ENCODE measurements around the gene NAA80.
A peak's percentile ranks its signal among the peaks of the same experiment; 100 is the strongest.
"Not testable (repeated sequence)": the region's sequence is repeated elsewhere in the genome, so short reads cannot be mapped to it uniquely, and the experiment has no call there.

The NAA80 gene

DNA sequence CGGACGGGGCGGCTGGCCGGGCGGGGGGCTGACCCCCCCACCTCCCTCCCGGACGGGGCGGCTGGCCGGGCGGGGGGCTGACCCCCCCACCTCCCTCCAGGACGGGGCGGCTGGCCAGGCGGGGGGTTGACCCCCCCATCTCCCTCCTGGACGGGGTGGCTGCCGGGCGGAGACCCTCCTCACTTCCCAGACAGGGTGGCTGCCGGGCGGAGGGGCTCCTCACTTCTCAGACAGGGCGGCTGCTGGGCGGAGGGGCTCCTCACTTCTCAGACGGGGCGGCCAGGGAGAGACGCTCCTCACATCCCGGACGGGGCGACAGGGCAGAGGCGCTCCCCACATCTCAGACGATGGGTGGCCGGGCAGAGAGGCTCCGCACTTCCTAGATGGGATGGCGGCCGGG, 12.8 kb upstream of the NAA80 start:
- DNase-seq, result not testable (repeated sequence)

DNA sequence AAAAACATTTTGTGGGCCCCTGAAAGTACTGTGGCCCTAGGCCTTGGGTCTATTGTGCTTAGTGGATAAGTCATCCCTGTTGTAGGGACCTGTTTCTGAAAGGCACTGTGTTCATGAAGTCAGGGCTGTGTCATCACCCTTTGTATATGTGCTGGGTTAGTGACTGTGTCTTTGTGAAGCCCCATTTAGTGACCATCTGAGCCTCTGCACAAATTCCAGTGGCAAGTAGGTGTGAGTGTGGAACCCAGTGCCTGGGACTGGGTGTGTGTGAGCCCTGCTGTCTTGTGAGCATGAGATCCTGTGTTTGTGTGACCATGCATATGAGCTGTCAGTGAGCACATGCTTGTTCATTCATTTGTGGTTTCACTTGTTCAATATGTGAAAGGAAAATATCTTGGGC, 5.4 kb upstream of the NAA80 start:
- DNase-seq, result no peak

DNA sequence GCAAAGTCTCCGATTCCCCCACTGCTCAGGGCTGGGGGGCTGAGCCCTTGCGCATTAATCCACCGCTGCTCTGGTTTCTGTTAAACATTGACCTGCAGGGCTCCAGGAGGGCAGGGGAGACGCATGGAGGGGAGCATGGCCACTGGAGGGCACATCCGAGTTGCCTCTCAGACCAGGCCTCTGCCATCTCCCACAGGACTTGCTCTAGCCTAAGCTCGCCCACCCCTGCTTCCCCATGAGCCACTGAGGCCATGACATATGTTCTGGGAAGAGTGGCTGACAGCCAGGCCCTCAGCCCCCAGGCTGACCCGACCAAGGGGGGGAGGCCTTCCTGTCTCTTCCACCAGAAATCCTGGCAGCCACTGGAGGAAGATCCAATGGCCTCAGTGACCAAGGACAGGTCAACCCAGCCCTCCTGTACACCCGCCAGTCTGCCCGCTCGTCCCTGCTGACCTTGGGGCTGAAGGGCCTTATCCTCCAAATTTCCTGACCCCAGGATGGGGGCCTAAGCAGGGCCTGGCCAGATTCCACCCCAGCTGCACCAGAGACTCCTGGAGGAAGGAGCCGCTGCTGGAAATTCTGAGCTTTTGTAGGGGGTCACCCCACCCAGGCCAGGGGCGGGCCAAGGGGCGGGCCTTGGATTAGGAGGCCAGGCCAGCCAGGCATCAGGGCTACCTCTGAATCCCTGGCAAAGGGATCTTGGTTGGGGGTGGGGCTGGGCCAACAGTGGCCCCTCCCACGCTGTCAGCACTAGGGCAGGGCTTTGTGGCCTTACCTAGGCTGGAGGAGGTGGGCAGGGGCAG, 4.0 kb upstream of the NAA80 start, which contains the start of gene HYAL1:
TSS of gene HYAL1 (minus strand) at position 562 of the 803 bp plus-strand sequence. CDS start 618 bp downstream, outside the sequence.
- no peak for DNase-seq

- no peak for DNase-seq
These were observed 3.1 kb upstream of the NAA80 start for GRCh38 chr3:50302095-50303012.

DNA sequence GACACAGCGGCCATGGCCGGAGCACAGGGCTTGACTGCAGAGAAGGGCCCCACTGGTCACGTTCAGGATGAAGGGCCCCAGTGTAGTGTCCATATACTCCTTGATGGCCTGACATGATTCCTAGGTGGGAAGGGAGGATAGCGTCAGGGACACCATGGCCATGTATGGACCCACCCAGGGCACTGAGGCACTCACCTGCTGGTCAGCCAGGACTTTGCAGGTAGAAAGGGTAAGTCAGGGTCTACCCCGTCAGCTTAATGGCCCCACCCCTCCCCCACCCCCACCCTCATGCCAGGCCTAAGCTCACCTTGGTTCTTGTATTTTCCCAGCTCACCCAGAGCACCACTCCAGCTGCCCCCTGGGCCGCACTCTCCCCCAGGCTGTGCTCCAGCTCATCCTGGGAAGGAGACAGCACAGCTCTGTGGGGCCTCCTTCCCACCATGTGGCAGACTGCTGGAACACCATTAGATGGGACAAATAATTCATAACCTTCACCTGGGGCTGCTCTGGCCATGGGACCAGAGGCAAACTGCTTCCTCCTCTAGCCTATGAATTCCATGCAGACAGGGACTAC, 1.6 kb upstream of the NAA80 start:
- no peak for DNase-seq

DNA sequence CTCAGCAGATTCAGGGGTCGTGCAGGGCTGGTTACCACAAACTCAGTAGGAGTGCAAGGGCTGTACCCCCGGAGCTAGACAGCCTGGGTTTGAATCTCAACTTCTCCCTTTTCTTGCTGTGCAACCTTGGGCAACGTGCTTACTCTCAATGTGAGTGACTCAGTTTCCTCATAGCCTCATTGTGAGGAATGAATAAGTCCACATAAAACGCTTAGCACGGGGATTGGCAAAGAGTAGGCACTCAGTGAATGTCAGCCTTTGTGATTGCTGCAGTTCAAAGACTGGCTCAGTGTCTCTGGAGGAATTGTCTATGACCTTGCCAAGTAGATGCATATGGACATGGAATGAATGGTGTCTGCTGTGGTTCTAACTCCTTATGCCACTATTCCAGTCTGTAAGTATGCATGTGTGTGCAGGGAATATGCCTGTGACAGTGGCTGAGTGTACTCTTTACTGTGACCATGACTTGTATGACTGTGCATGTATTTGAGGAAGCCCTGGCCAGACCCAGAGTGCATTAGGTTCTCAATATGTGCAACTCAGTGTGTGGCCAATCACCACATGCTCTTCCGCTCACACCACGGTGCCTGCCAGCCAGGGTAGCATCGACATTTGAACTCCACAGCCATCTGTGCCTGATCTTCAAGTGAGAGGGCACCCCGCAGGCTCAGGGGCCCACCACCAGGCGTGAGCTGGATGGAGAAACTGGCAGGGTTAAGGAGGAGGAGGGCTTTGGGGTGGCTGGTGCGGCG, 900 bp upstream of the NAA80 start:
- DNase-seq, result no peak

- DNase-seq, result no peak
These were observed 378 bp upstream of the NAA80 start for GRCh38 chr3:50299638-50299928.

GRCh38 chr3:50297896-50298725, 1.1 kb downstream of the NAA80 start:
- DNase-seq, result no peak

DNA sequence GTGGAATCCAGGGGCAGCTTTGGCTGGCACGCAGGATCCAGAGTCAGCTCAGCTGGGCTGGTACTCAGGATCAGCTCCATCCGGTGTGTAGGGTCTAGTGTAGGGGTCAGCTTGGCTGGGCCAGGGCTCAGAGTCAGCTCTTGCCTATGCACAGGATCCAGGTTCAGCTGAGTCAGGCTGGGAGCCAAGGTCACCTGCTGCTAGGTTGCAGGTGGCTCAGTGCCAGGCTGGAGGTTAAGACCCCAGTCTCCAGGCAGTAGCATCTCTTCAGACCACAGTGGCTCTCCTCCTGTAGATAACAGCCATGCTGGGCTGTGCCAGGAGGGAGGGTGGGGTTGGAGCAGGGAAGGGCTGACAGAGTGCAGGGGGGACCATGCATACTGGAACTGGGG, 1.8 kb downstream of the NAA80 start:
- no peak for DNase-seq

- DNase-seq, result no peak
These were observed 2.4 kb downstream of the NAA80 start for GRCh38 chr3:50296721-50297383.

DNA sequence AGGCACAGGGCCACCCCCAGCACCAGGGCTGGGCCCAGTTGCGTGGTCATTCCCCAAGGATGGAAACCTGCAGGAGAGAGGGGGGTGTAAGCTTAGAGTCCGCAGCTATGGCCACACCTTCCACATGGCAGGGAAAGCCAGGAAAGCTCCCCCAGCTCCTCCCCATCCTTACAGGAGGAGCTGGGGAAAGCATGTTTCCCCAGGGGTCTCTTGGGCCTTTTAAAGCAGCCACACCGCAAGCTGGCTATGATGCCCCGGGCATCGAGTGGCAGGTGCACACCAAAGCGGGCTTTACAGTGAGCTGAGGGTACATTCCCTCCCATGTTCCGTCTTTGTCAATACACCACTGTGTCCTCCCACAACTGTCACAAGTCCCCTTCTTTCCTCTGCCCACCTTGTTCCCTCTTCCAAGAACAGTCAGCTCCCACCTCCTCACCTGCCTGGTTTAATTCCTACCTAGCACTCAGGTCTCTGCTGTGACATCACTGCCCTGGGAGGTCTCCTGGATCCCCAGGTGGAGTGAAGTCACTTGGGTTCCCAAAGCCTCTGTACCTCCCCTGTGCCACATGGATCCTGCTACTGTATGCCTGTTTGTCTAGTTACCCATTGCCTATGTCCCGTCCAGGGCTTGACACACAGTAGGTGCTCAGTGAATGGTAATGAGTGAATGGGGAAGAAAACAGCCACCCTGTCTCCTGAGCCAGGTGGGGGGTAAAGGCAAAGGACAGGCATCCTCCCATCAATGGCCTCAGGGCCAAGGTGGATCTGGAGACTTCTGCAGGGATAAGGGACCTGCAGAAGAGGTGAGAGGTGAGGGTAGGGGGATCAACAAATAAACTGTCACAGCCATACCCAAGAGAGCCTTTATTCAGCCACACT, 3.4 kb downstream of the NAA80 start:
- DNase-seq, result no peak

DNA sequence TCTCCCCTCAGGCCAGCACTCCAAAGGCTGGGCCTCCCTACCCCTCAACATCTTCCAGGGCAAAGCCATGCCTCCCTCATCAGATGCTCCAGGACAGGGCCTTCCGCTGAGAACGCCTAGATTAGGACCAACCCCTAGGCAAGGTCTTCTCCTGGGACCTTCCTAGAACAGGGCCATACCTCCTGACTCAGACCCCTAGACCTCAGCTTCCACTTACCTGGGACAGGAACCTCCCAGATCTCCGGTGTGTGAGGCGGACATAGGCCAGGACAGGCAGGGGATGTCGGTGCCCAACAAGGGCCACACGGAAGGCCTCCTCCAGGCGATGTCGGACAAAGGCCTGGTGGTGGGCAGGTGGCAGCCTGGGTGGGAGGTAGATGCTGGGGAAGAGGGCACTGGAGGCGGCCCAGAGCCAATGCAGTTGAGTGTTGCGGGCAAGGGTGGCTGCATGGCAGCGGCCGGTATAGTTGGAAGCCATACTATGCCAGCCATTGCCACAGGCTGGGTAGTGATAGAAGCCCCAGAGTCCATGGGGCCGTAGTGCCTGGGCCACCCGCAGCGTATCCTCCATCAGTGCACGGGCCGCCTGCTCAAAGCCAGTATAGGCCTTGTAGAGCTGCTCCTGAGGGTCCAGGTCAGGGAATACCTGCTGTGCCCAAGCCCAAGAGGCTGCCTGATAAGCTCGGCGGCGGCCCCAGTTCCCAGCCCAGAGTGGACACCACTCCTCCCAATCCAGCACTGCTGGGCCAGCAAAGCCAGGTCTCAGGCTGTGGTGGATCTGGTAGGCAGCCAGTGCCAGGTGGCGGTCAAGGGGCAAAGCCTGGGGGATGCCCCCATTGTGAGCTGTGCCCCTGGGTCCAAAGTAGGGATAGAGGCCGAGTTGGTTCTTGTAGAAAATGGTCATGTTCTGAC, 4.5 kb downstream of the NAA80 start:
- no peak for DNase-seq

GRCh38 chr3:50294089-50294488, 5.1 kb downstream of the NAA80 start:
- DNase-seq, result no peak

DNA sequence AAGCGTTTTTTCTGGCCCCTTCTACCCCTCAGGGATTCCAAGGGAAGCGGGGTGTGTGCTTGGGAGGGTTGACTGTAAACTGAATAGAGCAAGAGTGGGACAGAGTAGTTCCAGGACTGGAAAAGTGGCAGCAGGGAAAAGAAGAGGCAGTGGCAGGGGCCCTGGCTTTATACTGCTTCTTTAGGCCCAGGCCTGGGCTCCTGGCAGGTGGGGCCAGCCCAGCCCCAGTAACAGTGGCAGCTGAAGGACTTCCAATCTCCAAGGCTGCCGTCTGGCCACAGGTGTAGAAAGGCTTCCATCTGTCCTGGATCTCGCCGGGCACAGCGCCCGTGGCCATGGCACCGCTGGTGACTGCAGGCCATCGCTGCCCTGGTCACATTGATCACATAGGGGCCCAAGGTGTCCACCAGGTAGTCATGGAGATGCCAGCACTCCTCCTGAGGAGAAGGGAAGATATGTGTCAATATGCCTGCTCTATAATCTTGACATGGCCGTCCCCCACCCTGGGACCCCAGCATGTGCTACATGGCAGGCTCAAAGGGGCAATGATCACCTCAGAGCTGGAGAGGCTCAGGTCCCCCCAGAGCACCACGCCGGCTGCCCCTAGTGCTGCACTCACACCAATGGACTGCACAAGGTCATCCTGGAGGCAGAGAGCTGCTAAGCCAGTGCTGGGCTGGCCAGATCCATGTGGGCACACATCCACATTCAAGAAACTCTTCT, 6.0 kb downstream of the NAA80 start:
- DNase-seq, result no peak

GRCh38 chr3:50292159-50293078, 6.8 kb downstream of the NAA80 start, which contains the start of gene IFRD2:
TSS of gene IFRD2 (minus strand) at chr3:50292429. CDS start at chr3:50292274, 155 bp downstream.
- peak; percentile 89 to 95 (median 92) for DNase-seq

DNA sequence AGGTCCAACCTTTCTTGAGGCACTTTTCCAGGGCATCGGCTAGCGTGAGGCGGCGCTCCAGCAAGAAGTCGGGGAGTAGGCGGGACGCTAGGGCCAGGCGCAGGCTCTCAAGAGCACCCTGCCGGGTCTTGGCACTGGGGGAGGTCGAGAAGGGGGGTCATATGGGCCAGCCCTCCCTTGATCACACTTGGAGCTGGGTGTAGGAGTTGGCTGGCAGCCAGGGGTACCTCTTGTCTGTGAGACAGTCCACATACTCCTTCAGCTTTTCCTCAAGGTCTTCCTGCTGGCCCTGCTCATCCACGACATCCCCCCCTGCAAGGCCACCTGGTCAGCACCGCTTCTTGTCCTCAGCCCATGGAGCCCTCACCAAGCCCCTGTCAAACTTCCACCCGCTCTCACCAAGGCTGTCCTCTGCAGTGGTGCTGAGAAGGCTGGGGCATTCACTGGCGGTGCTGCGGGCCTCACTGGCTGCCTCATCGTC, 9.0 kb downstream of the NAA80 start:
- DNase-seq, result no peak

GRCh38 chr3:50289130-50289529, 10.1 kb downstream of the NAA80 start:
- DNase-seq, result no peak
